Uterus (tissue), 4 donors: ENCODE measurements around the gene GOLGA7B. TPM values are rescaled to one million over a fixed set of nuclear protein-coding genes. Genes with fewer than 3 reads are reported as not detected.

Source experiments
- DNase-seq, 2 donors: peaks; one replicate each; pipeline ENCODE4 v3.0.0-alpha.2; 2019 to 2020
- H3K27ac ChIP-seq, 2 donors: fragments of 200-600 bp; sonication (generic); 1 replicate in 1 of 2; 2 replicates in 1 of 2; pipeline ENCODE4 v1.5.1; 2016 to 2018
- H3K27me3 ChIP-seq, 2 donors: fragments of 200-600 bp; sonication (generic); one replicate each; pipeline ENCODE4 v1.5.1; 2018 to 2019; ENCODE audit warnings: control low read depth in 1 of 2
- H3K36me3 ChIP-seq, 2 donors: fragments of 200-600 bp; sonication (generic); one replicate each; pipeline ENCODE4 v1.5.1; 2019; ENCODE audit warnings: control low read depth in 1 of 2
- H3K4me1 ChIP-seq, 2 donors: fragments of 200-600 bp; sonication (generic); one replicate each; pipeline ENCODE4 v1.5.1; 2018 to 2019; ENCODE audit warnings: control low read depth in 1 of 2
- H3K4me3 ChIP-seq, 2 donors: fragments of 200-600 bp; sonication (generic); 1 replicate in 1 of 2; 2 replicates in 1 of 2; pipeline ENCODE4 v1.5.1; 2018 to 2019; ENCODE audit warnings: mild to moderate bottlenecking in 1 of 2
- H3K9me3 ChIP-seq, 2 donors: fragments of 200-600 bp; sonication (generic); one replicate each; pipeline ENCODE4 v1.5.1; 2019; ENCODE audit warnings: control low read depth in 1 of 2
- POLR2A ChIP-seq, 2 donors: fragments of 450-650 bp; IDR thresholded peaks; one replicate each; pipeline ENCODE4 v1.6.1; 2016; ENCODE audit warnings: antibody characterized with exemption in 2 of 2, mild to moderate bottlenecking in 1 of 2, moderate library complexity in 1 of 2
- intact Hi-C: fragments of 100-400 bp; cut with DNase I; formaldehyde crosslinking; loops from one replicate; pipeline ENCODE4 v1.15.1; 2023; ENCODE audit warnings: low total_unique reads
- total RNA-seq, 4 donors: library from RNA; depleted of rRNA in 3 of 4; stranded (reverse); fragments of >200 nt in 3 of 4; gene quantifications; one replicate each; pipeline versions ENCODE4 v1.1.0 to v1.2.4, GENCODE V29; 2014 to 2023
- TF ChIP-seq, protein P1 (sequence below), 4 experiments: fragments of 200-600 bp in 2 of 4; fragments of 450-650 bp in 2 of 4; sonication (generic) in 2 of 4; IDR thresholded peaks; one replicate each; pipeline ENCODE4 v1.5.1; 2016 to 2019; ENCODE audit warnings: antibody characterized with exemption in 4 of 4, mild to moderate bottlenecking in 2 of 4, moderate library complexity in 1 of 4
- donor health status: DM: yes; HTN: yes; CAD: no.

GOLGA7B gene
- total RNA-seq, 4 donors from 2014 or later: 0.09 to 3.1 TPM; not detected in 2

DNA sequence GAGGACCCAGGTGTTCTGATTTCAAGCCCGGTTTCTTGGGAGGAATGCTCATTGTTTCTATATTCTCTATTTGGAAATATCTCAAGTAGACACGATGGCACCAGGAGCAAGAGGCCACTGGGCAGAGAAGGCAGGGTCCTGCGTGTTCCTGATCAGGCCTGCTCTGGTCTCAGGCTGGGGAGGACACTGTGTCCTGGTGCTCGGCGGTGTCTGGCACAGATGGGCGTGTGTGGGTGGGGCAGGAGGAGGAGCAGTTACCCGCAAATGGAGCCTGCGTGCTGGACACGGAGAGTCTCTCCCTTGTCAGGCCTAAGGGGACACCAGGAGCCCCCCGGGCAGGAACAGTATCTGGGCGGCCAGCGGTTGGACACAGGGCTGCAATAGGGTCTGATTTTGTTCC lies 25.9 kb upstream of the GOLGA7B start:
- Histone ChIP-seq H3K27ac (no peak overlapping the region), H3K36me3 (no peaks in the 10 kb centered on the region), H3K9me3 (no peaks in the 10 kb centered on the region), H3K4me3 (no peak overlapping the region), H3K27me3 (no peaks in the 10 kb centered on the region), H3K4me1 (no peaks in the 10 kb centered on the region)
- TF ChIP-seq, protein P1, sequence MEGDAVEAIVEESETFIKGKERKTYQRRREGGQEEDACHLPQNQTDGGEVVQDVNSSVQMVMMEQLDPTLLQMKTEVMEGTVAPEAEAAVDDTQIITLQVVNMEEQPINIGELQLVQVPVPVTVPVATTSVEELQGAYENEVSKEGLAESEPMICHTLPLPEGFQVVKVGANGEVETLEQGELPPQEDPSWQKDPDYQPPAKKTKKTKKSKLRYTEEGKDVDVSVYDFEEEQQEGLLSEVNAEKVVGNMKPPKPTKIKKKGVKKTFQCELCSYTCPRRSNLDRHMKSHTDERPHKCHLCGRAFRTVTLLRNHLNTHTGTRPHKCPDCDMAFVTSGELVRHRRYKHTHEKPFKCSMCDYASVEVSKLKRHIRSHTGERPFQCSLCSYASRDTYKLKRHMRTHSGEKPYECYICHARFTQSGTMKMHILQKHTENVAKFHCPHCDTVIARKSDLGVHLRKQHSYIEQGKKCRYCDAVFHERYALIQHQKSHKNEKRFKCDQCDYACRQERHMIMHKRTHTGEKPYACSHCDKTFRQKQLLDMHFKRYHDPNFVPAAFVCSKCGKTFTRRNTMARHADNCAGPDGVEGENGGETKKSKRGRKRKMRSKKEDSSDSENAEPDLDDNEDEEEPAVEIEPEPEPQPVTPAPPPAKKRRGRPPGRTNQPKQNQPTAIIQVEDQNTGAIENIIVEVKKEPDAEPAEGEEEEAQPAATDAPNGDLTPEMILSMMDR (IDR thresholded peaks at IDR 0.05): no peak
- no peak for TF ChIP-seq POLR2A (IDR thresholded peaks at IDR 0.05)
- DNase-seq: no peak
- intact Hi-C loops: no loop called here

DNA sequence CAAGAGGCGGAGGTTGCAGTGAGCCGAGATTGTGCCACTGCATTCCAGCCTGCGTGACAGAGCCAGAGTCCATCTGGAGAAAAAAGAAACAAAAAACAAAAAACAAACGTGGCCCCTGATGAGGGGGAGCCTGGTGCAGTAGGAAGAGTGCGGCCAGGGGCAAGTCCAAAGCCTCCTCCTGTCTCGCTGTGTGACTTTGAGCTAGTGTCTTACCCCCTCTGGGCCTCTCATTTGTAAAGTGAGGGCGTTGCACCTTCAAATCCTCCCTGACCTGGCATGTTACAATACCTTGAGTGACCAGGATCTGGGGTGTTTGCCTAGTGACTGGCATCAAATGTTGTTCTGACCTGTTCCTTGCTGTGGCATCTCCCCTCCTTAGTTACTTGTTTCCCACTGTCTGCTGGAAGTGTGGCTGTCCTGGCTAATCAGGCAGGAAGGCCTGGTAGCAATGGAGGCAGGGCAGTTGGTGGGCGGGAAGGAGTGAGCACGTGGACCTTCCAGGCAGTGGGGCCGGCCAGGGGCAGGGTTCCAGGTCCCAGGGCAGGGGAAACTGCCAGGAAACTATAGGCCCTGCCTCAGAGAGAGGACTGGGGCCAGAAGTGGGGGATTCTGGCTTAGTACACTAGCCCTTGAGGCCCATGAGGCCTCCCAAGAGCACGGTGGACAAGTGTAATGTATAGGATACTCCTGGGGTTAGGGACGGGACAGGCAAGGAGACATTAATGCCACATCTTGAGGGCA lies 24.5 kb upstream of the GOLGA7B start:
- no peaks in the 10 kb centered on the region for H3K36me3 ChIP-seq
- H3K27ac ChIP-seq: no peak overlapping the region
- no peak for DNase-seq
- no peaks in the 10 kb centered on the region for H3K27me3 ChIP-seq
- H3K9me3 ChIP-seq: no peaks in the 10 kb centered on the region
- no peak for TF ChIP-seq POLR2A (IDR thresholded peaks at IDR 0.05)
- TF ChIP-seq, protein P1 (IDR thresholded peaks at IDR 0.05): no peak
- intact Hi-C loops: no loop called here
- H3K4me1 ChIP-seq: no peaks in the 10 kb centered on the region
- no peak overlapping the region for H3K4me3 ChIP-seq

DNA sequence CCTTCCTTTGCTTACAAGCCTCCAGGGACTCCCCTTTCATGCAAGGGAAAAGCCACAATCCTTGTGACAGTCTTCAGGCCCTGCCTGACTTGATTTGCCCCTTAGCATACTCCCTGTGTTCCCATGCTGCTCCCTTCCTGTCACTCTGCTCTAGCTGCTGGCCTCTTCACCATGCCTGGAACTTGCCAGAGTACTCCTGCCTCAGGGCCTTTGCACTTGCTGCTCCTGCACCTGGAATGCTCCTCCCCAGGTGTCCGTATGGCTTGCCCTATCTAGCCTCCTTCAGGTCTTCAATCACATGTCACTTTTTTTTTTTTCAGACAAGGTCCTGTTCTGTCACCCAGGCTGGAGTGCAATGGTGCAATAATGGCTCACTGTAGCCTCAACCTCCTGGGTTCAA lies 22.8 kb upstream of the GOLGA7B start:
- Histone ChIP-seq H3K9me3 (no peaks in the 10 kb centered on the region), H3K27ac (no peak overlapping the region), H3K4me3 (no peak overlapping the region), H3K4me1 (no peaks in the 10 kb centered on the region), H3K36me3 (no peaks in the 10 kb centered on the region), H3K27me3 (no peaks in the 10 kb centered on the region)
- DNase-seq: no peak
- intact Hi-C loops: no loop called here
- no peak for TF ChIP-seq POLR2A (IDR thresholded peaks at IDR 0.05)
- TF ChIP-seq, protein P1 (IDR thresholded peaks at IDR 0.05): no peak

DNA sequence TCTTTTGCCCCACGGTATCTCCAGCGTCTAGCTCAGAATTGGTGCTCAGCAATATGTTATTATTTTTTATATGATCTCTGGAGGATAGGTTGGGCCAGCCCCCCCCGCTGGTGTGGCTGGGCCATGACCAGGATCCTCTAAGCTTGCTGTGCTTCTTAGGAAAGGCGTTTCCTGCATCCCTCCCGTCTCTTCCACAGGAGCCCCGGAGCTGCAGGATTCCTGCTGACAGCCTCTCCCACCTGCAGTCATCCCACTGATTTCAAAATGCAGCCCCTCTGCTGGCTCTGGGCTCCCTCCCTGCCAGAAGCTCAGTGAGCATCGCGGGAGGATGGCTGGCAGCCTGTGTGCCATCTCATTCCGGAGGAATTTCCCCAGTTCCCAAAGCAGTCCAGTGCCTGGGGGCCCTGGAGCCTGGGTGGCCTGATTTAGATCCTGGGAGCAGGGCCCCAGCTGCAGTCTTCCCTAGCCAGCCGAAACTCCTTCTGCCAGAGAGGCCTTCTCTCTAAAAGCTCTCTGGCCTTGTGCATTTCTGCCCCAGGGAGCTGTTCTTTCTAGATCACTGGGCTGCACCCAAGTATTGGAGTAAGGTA lies 21.8 kb upstream of the GOLGA7B start:
- Histone ChIP-seq H3K4me1 (no peaks in the 10 kb centered on the region), H3K9me3 (no peaks in the 10 kb centered on the region), H3K27ac (no peak overlapping the region), H3K27me3 (no peaks in the 10 kb centered on the region), H3K36me3 (no peaks in the 10 kb centered on the region), H3K4me3 (no peak overlapping the region)
- intact Hi-C loops: no loop called here
- TF ChIP-seq, protein P1 (IDR thresholded peaks at IDR 0.05): no peak
- no peak for TF ChIP-seq POLR2A (IDR thresholded peaks at IDR 0.05)
- no peak for DNase-seq

DNA sequence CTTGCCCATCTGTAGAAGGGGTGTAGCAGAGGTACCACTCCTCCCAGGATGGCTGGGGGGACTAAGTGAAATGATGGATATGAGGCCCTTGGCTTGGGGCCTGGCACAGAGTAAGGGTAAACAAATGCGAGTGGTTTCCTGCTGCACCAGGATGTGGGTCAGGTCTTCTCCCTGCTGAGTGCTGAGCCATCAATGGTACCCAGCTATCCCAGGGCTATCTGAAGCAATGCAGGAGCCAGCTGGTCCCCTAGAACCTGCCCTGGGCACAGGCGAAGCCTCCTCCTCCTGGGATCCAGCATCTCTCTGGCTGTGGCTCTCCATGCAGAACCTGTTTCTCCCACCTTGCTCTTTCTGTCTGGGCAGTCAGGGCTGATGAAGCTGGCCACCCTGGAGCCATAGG lies 20.9 kb upstream of the GOLGA7B start:
- H3K4me1 ChIP-seq: no peaks in the 10 kb centered on the region
- no peak overlapping the region for H3K27ac ChIP-seq
- no peaks in the 10 kb centered on the region for H3K36me3 ChIP-seq
- no peak overlapping the region for H3K4me3 ChIP-seq
- H3K27me3 ChIP-seq: no peaks in the 10 kb centered on the region
- DNase-seq: no peak
- H3K9me3 ChIP-seq: no peaks in the 10 kb centered on the region
- no peak for TF ChIP-seq POLR2A (IDR thresholded peaks at IDR 0.05)
- TF ChIP-seq, protein P1 (IDR thresholded peaks at IDR 0.05): no peak
- intact Hi-C loops: no loop called here
